Testis (tissue), 5 donors: ENCODE measurements around the gene EIF3C. TPM values are rescaled to one million over a fixed set of nuclear protein-coding genes. Genes with fewer than 3 reads are reported as not detected.
"Not testable (repeated sequence)": the region's sequence is repeated elsewhere in the genome, so short reads cannot be mapped to it uniquely, and the experiment has no call there.

Experiments used
- DNase-seq: peaks from one replicate; pipeline ENCODE4 v3.0.0-alpha.2; 2019
- H3K27ac ChIP-seq, 2 donors: fragments of 200-600 bp; sonication (generic); one replicate each; pipeline ENCODE4 v1.5.1; 2019
- H3K27me3 ChIP-seq: fragments of 200-600 bp; sonication (generic); one replicate; pipeline ENCODE4 v1.5.1; 2019
- H3K36me3 ChIP-seq: fragments of 200-600 bp; sonication (generic); one replicate; pipeline ENCODE4 v1.5.1; 2017; ENCODE audit warnings: low read depth; ENCODE audit errors: missing control alignments
- H3K4me1 ChIP-seq: fragments of 200-600 bp; sonication (generic); one replicate; pipeline ENCODE4 v1.5.1; 2019
- H3K4me3 ChIP-seq, 2 donors: fragments of 200-600 bp; sonication (generic); one replicate each; pipeline ENCODE4 v1.5.1; 2017 to 2019
- H3K9me3 ChIP-seq: fragments of 200-600 bp; sonication (generic); one replicate; pipeline ENCODE4 v1.5.1; 2017
- WGBS, 2 donors: methylation state at CpG; one replicate each; pipeline ENCODE4 v1.1.5; 2018; 5-methylcytosine and 5-hydroxymethylcytosine counted together
- intact Hi-C: fragments of 100-400 bp; cut with DNase I; formaldehyde crosslinking; loops from one replicate; pipeline ENCODE4 v1.15.1; 2023; ENCODE audit warnings: low total_unique reads
- long read RNA-seq, 2 donors: transcript quantifications; one replicate each; lab custom pipeline, GENCODE V29; 2026
- polyA plus RNA-seq: library from polyadenylated mRNA; stranded (reverse); fragments of 350-450 nt; fragmentation: Illumina TruSeq; extraction: RNeasy Lipid Tissue Mini Kit (QIAGEN cat#74804); gene quantifications from one replicate; pipeline ENCODE4 v1.2.3, GENCODE V29; 2014; ENCODE audit warnings: low read depth, low replicate concordance; ENCODE audit not compliant: insufficient read depth
- total RNA-seq, 2 donors: library from RNA; depleted of rRNA; stranded (reverse); fragments of >200 nt; gene quantifications; one replicate each; pipeline ENCODE4 v1.2.3, GENCODE V29; 2016

Gene EIF3C
- 100 to 1,000 TPM; 497 to 515 TPM for total RNA-seq
- polyA plus RNA-seq: 358 TPM
- long read RNA-seq, donor 1, transcript EIF3C-207 (13 exons, 3,957 nt): minor isoform, 6 of 204 reads
- long read RNA-seq, donor 1, transcript EIF3C-201 (21 exons, 3,145 nt): major isoform, 100 of 204 reads
- long read RNA-seq, donor 1, transcript EIF3C-211 (20 exons, 2,986 nt): minor isoform, 13 of 204 reads
- long read RNA-seq, donor 1, partial matches to known transcripts: 68 of 204 reads
- long read RNA-seq, donor 1, other reads (novel, unspliced or antisense): 8 of 204 reads
- long read RNA-seq, donor 2, transcript EIF3C-201 (21 exons, 3,145 nt): major isoform, 37 of 89 reads
- long read RNA-seq, donor 2, partial matches to known transcripts: 40 of 89 reads
- long read RNA-seq, donor 2, other reads (novel, unspliced or antisense): 0 of 89 reads

- H3K27ac ChIP-seq, H3K36me3 ChIP-seq, DNase-seq, H3K9me3 ChIP-seq, H3K4me1 ChIP-seq, H3K27me3 ChIP-seq, intact Hi-C loops: not testable (repeated sequence)
- H3K4me3 ChIP-seq: peak within 1 kb of the TSS in 1 of 2 donors; percentile 31
- no CpG with 5 or more reads among the region's 66 CpGs for WGBS, 2 donors
Measured at GRCh38 chr16:28711220-28712083, at the start of gene EIF3C. TSS of gene EIF3C (plus strand) at chr16:28711464. CDS start at chr16:28711687, 223 bp downstream.

DNA sequence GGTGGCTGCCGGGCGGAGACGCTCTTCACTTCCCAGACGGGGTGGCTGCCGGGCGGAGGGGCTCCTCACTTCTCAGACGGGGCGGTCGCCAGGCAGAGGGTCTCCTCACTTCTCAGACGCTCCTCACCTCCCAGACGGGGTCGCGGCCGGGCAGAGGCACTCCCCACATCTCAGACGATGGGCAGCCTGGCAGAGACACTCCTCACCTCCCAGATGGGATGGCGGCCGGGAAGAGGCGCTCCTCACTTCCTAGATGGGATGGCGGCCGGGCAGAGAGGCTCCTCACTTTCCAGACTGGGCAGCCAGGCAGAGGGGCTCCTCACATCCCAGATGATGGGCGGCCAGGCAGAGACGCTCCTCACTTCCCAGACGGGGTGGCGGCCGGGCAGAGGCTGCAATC lies 45.0 kb upstream of the EIF3C start:
- intact Hi-C loops, H3K36me3 ChIP-seq, H3K27me3 ChIP-seq, H3K4me3 ChIP-seq, H3K9me3 ChIP-seq, DNase-seq, H3K4me1 ChIP-seq, H3K27ac ChIP-seq: not testable (repeated sequence)
- 91% methylated on average over 16 of the region's 25 CpGs; no CpG with 5 or more reads in 1 of the 2 donors for WGBS, 2 donors

DNA sequence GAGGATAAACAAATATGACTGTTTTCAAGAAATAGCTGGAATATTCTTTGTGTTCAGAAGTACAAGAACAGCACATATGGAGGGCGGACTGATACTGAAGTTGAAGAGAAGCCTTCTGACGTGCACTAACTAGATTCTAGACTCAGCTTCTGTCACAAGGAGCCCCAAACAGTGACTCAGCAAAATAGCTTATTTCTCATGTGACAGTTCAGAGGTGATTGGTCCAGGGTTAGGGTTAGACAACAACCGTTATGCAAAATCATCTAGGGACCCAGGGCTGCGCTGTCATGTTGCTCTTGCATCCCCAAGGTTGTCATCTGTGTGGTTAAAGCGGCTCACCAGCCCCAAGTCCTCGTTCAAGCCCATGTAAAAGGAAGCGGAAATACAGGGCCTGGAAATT lies 43.8 kb upstream of the EIF3C start:
- H3K4me1 ChIP-seq, H3K36me3 ChIP-seq, H3K27me3 ChIP-seq, DNase-seq, H3K9me3 ChIP-seq, H3K27ac ChIP-seq, H3K4me3 ChIP-seq, intact Hi-C loops: not testable (repeated sequence)
- WGBS, 2 donors: no CpG with 5 or more reads among the region's 7 CpGs

GRCh38 chr16:28668199-28668598 lies 43.1 kb upstream of the EIF3C start:
- H3K4me3 ChIP-seq, intact Hi-C loops: not testable (repeated sequence)

GRCh38 chr16:28688327-28688952 lies 22.8 kb upstream of the EIF3C start:
- H3K27me3 ChIP-seq, H3K4me1 ChIP-seq, H3K9me3 ChIP-seq, H3K4me3 ChIP-seq, H3K36me3 ChIP-seq, intact Hi-C loops, H3K27ac ChIP-seq, DNase-seq: not testable (repeated sequence)
- WGBS, 2 donors: 80% methylated on average over 1 of the region's 10 CpGs; no CpG with 5 or more reads in 1 of the 2 donors

More at GRCh38 chr16:28668199-28668598, 43.1 kb upstream of the EIF3C start:
- not testable (repeated sequence) for H3K4me1 ChIP-seq, H3K27me3 ChIP-seq, H3K9me3 ChIP-seq, H3K27ac ChIP-seq, DNase-seq, H3K36me3 ChIP-seq
- no CpG with 5 or more reads among the region's 4 CpGs for WGBS, 2 donors

- H3K4me3 ChIP-seq, intact Hi-C loops, H3K27me3 ChIP-seq, H3K27ac ChIP-seq, H3K9me3 ChIP-seq, H3K36me3 ChIP-seq, DNase-seq, H3K4me1 ChIP-seq: not testable (repeated sequence)
- no CpG with 5 or more reads among the region's 13 CpGs for WGBS, 2 donors
Measured at GRCh38 chr16:28689425-28689824, 21.8 kb upstream of the EIF3C start.

DNA sequence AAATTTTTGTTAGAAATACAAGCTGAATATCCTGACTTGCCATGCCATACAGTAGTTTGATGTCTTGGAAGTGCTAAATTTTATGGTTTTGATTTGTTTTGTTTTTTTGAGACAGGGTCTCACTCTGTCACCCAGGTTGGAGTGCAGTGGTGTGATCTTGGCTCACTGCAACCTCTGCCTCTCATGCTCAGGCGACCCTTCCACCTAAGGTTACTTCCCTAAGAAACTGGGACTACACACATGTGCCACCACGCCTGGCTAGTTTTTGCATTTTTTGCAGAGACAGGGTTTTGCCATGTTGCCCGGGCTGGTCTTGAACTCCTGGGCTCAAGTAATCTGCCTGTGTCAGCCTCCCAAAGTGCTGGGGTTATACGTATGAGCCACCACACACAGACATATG lies 19.5 kb upstream of the EIF3C start:
- intact Hi-C loops, H3K36me3 ChIP-seq, H3K9me3 ChIP-seq, H3K27me3 ChIP-seq, H3K27ac ChIP-seq, H3K4me3 ChIP-seq, H3K4me1 ChIP-seq, DNase-seq: not testable (repeated sequence)
- whole genome bisulfite sequencing, 2 donors: 91% methylated on average over 4 of the region's 4 CpGs; no CpG with 5 or more reads in 1 of the 2 donors

DNA sequence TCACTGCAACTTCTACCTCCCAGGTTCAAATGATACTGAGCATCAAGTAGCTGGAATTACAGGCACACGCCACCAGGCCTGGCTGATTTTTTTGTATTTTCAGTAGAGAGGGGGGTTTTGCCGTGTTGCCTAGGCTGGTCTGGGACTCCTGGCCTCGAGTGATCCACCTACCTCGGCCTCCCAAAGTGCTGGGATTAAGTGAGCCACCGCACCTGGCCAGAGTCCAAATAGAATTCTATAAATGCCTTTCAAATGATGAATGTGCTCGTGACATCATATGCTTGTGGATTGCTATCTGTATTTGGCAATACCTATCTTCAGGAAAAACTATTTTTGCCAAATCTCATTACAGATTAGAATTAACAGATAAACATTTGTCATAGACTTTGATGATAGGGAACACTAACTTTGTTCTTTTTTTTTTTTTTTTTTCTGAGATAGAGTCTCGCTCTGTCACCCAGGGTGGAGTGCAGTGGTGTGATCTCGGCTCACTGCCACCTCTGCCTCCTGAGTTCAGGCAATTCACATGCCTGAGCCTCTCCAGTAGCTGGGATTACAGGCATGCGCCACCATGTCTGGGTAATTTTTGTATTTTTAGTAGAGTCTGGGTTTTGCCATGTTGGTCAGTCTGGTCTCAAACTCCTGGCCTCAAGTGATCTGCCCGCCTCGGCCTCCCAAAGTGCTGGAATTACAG lies 17.9 kb upstream of the EIF3C start:
- H3K4me1 ChIP-seq, H3K4me3 ChIP-seq, H3K9me3 ChIP-seq, DNase-seq, H3K27ac ChIP-seq, H3K36me3 ChIP-seq, intact Hi-C loops, H3K27me3 ChIP-seq: not testable (repeated sequence)
- no CpG with 5 or more reads among the region's 11 CpGs for WGBS, 2 donors

DNA sequence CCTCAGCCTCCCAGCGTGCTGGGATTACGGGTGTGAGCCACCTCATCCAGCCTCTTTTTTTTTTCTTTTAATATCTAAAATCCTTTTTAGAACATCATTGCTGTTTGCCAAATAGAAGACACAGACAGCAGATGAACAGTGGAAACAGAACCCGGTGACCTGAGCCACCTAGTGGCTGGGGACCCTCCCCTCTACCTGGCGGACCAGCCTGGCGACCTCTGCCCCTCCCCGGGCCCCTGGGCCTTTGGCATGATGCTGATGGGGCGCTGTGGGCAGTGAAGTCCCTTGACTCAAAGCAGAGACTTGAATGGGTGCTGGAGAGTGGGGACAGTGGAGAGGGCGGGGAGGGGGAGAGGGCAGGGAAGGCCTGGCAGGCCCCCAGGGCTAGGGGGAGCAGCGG lies 11.5 kb upstream of the EIF3C start:
- H3K4me3 ChIP-seq, intact Hi-C loops, H3K4me1 ChIP-seq, DNase-seq, H3K36me3 ChIP-seq, H3K9me3 ChIP-seq, H3K27ac ChIP-seq, H3K27me3 ChIP-seq: not testable (repeated sequence)
- no CpG with 5 or more reads among the region's 9 CpGs for WGBS, 2 donors

GRCh38 chr16:28700349-28700748 lies 10.9 kb upstream of the EIF3C start:
- WGBS, 2 donors: no CpG with 5 or more reads among the region's 19 CpGs
- H3K36me3 ChIP-seq, H3K4me1 ChIP-seq, DNase-seq, H3K27me3 ChIP-seq, H3K9me3 ChIP-seq, H3K27ac ChIP-seq, H3K4me3 ChIP-seq, intact Hi-C loops: not testable (repeated sequence)

DNA sequence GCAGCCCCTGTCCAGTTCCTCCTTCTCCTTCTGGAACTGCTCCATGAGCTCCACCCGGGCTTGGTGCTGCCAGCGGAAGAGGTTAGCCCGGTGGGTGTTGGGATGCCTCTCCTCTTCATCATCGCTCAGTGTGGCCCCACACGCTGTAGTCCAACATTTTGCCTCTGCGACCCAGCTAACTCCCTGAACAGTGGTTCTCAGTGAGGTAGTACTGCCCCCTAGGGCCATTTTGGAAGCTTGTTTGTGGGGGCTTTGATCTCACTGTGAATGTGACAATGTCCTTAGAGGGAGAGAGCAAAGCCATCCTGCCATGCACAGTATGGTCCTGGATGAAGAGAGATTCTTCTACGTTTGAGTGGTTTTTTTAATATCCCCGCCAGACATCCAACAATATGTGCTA lies 9.9 kb upstream of the EIF3C start:
- intact Hi-C loops, H3K27me3 ChIP-seq, DNase-seq, H3K4me3 ChIP-seq, H3K4me1 ChIP-seq, H3K36me3 ChIP-seq, H3K9me3 ChIP-seq, H3K27ac ChIP-seq: not testable (repeated sequence)
- WGBS, 2 donors: no CpG with 5 or more reads among the region's 8 CpGs
